GM23248 (cell line): Measurements from ENCODE around the gene TFCP2L1. TPM values are rescaled to one million over a fixed set of nuclear protein-coding genes. Genes with fewer than 3 reads are reported as not detected.
"Not testable (repeated sequence)": the region's sequence is repeated elsewhere in the genome, so short reads cannot be mapped to it uniquely, and the experiment has no call there.

Experiments used
- DNase-seq: peaks from one replicate; pipeline ENCODE4 v3.0.0-alpha.2; 2015
- H2AFZ ChIP-seq: fragments of 200-600 bp; sonication (generic); 2 replicates; pipeline ENCODE4 v1.6.1; 2016; ENCODE audit warnings: antibody characterized with exemption
- H3F3A ChIP-seq: fragments of 200-600 bp; sonication (generic); 2 replicates; pipeline ENCODE4 v1.6.1; 2016; ENCODE audit warnings: mild to moderate bottlenecking, antibody characterized with exemption, mixed run types; ENCODE audit not compliant: insufficient read depth
- H3K27ac ChIP-seq: fragments of 200-600 bp; sonication (generic); 2 replicates; pipeline ENCODE4 v1.5.1; 2016; ENCODE audit warnings: mild to moderate bottlenecking
- H3K27me3 ChIP-seq: fragments of 200-600 bp; sonication (generic); replicated peaks from 2 replicates; pipeline ENCODE4 v1.6.1; 2016; ENCODE audit warnings: mild to moderate bottlenecking; ENCODE audit not compliant: insufficient read depth
- H3K36me3 ChIP-seq: fragments of 200-600 bp; sonication (generic); 2 replicates; pipeline ENCODE4 v1.6.1; 2016; ENCODE audit warnings: low read depth, mild to moderate bottlenecking
- H3K4me1 ChIP-seq: fragments of 200-600 bp; sonication (generic); 2 replicates; pipeline ENCODE4 v1.6.1; 2016; ENCODE audit warnings: mild to moderate bottlenecking; ENCODE audit not compliant: insufficient read depth
- H3K4me2 ChIP-seq: fragments of 200-600 bp; sonication (generic); one replicate; pipeline ENCODE4 v1.6.1; 2016; ENCODE audit warnings: mild to moderate bottlenecking; ENCODE audit not compliant: unreplicated experiment
- H3K4me3 ChIP-seq: fragments of 200-600 bp; sonication (generic); 2 replicates; pipeline ENCODE4 v1.5.1; 2016; ENCODE audit warnings: mild to moderate bottlenecking
- H3K79me2 ChIP-seq: fragments of 200-600 bp; sonication (generic); 2 replicates; pipeline ENCODE4 v1.6.1; 2016; ENCODE audit warnings: mild to moderate bottlenecking; ENCODE audit not compliant: insufficient read depth
- H3K9ac ChIP-seq: fragments of 200-600 bp; sonication (generic); 2 replicates; pipeline ENCODE4 v1.6.1; 2016; ENCODE audit warnings: mild to moderate bottlenecking
- H3K9me2 ChIP-seq: fragments of 200-600 bp; sonication (generic); 2 replicates; pipeline ENCODE4 v1.6.1; 2016; ENCODE audit warnings: mixed run types, mild to moderate bottlenecking, moderate library complexity; ENCODE audit not compliant: insufficient read depth
- H3K9me3 ChIP-seq: fragments of 200-600 bp; sonication (generic); one replicate; pipeline ENCODE4 v1.6.1; 2017; ENCODE audit warnings: low read depth
- H4K20me1 ChIP-seq: fragments of 200-600 bp; sonication (generic); 2 replicates; pipeline ENCODE4 v1.6.0; 2016; ENCODE audit not compliant: insufficient read depth
- EZH2 ChIP-seq: fragments of 200-600 bp; sonication (generic); IDR thresholded peaks from 2 replicates; pipeline ENCODE4 v1.6.1; 2018; ENCODE audit warnings: antibody characterized with exemption, mild to moderate bottlenecking; ENCODE audit not compliant: insufficient read depth, poor library complexity, severe bottlenecking
- EZH2phosphoT487 ChIP-seq: fragments of 200-600 bp; sonication (generic); IDR thresholded peaks from 2 replicates; pipeline ENCODE4 v1.6.1; 2018; ENCODE audit warnings: antibody characterized with exemption, moderate library complexity, mild to moderate bottlenecking, low read depth; ENCODE audit not compliant: insufficient read depth
- WGBS, 2 experiments: methylation state at CpG; one replicate each; pipeline ENCODE4 v1.1.6; 2015 to 2017; ENCODE audit warnings: low lambda C conversion rate in 2 of 2, low coverage in 1 of 2; ENCODE audit errors: missing lambda C conversion rate in 2 of 2; 5-methylcytosine and 5-hydroxymethylcytosine counted together
- in situ Hi-C: fragments of 300-500 bp; cut with MboI; formaldehyde crosslinking; loops from 2 replicates; pipeline ENCODE4 v1.15.0; 2020
- polyA plus RNA-seq: library from polyadenylated mRNA; unstranded; fragments of >200 nt; fragmentation: Nextera tagmentation; extraction: Ambion mirVana; gene quantifications from 2 replicates; pipeline ENCODE4 v1.2.1, GENCODE V29; 2016
- total RNA-seq: library from RNA; depleted of rRNA; stranded (reverse); fragments of >200 nt; shearing (Covaris generic); gene quantifications from 2 replicates; pipeline ENCODE4 v1.2.3, GENCODE V29; 2014

The TFCP2L1 gene
- total and polyA plus RNA-seq, 2 experiments from 2014 or later = not detected

DNA sequence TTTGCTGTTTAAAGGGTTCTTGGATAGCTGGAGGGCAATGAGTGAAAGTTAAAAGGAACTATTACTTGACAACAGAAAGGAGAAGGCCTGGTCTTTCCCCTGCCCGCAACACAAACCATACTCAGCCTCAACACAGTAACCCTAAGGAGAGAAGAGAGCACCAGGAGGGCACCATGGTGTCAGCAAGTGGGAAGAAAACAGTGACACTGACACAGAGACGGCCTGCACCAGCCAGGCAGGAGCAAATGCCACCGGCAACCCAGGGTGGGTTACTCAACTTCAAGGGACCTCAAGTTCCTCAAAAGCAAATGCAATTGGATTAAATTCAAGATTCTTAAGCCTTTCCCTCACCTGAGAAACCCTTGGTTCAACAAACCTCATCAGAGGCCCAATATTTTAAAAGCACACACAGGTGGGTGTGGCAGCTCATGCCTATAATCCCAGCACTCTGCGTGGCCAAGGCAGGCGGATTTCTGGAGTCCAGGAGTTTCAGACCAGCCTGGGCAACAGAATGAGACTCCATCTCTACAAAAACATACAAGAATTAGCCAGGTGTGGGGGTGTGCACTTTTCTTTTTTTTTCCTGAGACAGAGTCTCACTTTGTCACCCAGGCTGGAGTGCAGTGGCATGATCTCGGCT lies 52.3 kb downstream of the TFCP2L1 start:
- no peaks in the 10 kb centered on the region for H3F3A ChIP-seq
- H3K9ac ChIP-seq = no peak overlapping the region
- H3K27me3 ChIP-seq = peaks cover 3% of the 10 kb centered on the region; the same call in 1 of the 2 replicates
- 71 to 72% methylated on average over 6 of the region's 6 CpGs for WGBS, 2 experiments
- no peaks in the 10 kb centered on the region for H3K9me3 ChIP-seq
- H2AFZ ChIP-seq = no peak overlapping the region
- in situ Hi-C loops = no loop called here
- H4K20me1 ChIP-seq = no peaks in the 10 kb centered on the region
- TF ChIP-seq EZH2 = no peak
- TF ChIP-seq EZH2phosphoT487 = no peak
- DNase-seq = no peak
- H3K27ac ChIP-seq = no peak overlapping the region
- no peaks in the 10 kb centered on the region for H3K79me2 ChIP-seq
- H3K36me3 ChIP-seq = no peaks in the 10 kb centered on the region
- H3K4me2 ChIP-seq = no peak overlapping the region
- H3K4me1 ChIP-seq = no peaks in the 10 kb centered on the region
- no peak overlapping the region for H3K4me3 ChIP-seq
- H3K9me2 ChIP-seq = no peaks in the 10 kb centered on the region

DNA sequence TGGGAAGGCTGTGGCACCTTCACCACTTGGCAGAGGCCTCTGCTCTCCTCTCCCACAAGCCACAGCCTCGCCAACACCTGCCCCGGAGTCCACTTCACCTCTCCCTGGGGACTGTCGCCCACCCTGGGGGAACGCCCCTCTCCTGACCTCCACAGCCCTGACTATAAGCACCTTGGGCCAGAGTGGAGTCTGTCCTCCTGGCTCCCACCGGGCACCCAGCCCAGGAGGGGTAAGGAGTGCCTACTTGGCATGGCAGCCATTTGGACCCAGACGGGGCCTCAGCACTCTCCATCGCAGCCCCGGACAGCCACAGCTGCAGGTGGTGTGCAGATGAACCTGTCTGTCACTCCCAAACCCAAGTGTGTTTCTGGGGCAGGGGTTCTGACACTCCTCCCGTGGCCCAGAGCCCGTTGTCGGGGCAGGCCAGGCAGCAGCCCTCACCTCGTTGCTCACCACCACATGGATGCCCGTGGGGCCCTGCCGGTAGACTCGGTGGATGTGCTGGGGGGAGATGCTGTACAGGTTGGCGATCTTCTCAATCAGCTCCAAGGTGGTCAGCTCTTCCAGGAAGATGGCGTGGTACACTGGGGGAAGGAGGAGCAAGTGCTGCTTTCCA lies 53.5 kb downstream of the TFCP2L1 start:
- in situ Hi-C loops = no loop called here
- TF ChIP-seq EZH2phosphoT487 = no peak
- no peak for TF ChIP-seq EZH2
- H3K36me3 ChIP-seq = no peaks in the 10 kb centered on the region

GRCh38 chr2:121228521-121228920 lies 56.5 kb downstream of the TFCP2L1 start:
- Histone ChIP-seq H3K79me2 (no peaks in the 10 kb centered on the region), H3K27ac (no peak overlapping the region), H3K9me3 (no peaks in the 10 kb centered on the region), H3K9ac (no peak overlapping the region), H3K9me2 (no peaks in the 10 kb centered on the region), H2AFZ (no peak overlapping the region), H3F3A (no peaks in the 10 kb centered on the region), H3K36me3 (no peaks in the 10 kb centered on the region), H3K27me3 (no peaks in the 10 kb centered on the region; the same call in 1 of the 2 replicates), H4K20me1 (no peaks in the 10 kb centered on the region), H3K4me1 (no peaks in the 10 kb centered on the region), H3K4me3 (no peak overlapping the region), H3K4me2 (no peak overlapping the region)
- TF ChIP-seq EZH2phosphoT487 (no peak), EZH2 (no peak)
- in situ Hi-C loops = no loop called here
- WGBS, 2 experiments = 60 to 61% methylated on average over 6 of the region's 6 CpGs
- DNase-seq = no peak

More for the DNA sequence above, 53.5 kb downstream of the TFCP2L1 start:
- H4K20me1 ChIP-seq = no peaks in the 10 kb centered on the region
- no peak overlapping the region for H3K9ac ChIP-seq
- H3K9me3 ChIP-seq = no peaks in the 10 kb centered on the region
- H2AFZ ChIP-seq = no peak overlapping the region
- WGBS, 2 experiments = 53% methylated on average over 17 of the region's 17 CpGs
- H3K4me1 ChIP-seq = no peaks in the 10 kb centered on the region
- no peaks in the 10 kb centered on the region for H3K9me2 ChIP-seq
- H3K79me2 ChIP-seq = no peaks in the 10 kb centered on the region
- no peak overlapping the region for H3K27ac ChIP-seq
- peaks cover 3% of the 10 kb centered on the region; the same call in 1 of the 2 replicates for H3K27me3 ChIP-seq
- no peak overlapping the region for H3K4me3 ChIP-seq
- no peak for DNase-seq
- no peak overlapping the region for H3K4me2 ChIP-seq
- H3F3A ChIP-seq = no peaks in the 10 kb centered on the region

DNA sequence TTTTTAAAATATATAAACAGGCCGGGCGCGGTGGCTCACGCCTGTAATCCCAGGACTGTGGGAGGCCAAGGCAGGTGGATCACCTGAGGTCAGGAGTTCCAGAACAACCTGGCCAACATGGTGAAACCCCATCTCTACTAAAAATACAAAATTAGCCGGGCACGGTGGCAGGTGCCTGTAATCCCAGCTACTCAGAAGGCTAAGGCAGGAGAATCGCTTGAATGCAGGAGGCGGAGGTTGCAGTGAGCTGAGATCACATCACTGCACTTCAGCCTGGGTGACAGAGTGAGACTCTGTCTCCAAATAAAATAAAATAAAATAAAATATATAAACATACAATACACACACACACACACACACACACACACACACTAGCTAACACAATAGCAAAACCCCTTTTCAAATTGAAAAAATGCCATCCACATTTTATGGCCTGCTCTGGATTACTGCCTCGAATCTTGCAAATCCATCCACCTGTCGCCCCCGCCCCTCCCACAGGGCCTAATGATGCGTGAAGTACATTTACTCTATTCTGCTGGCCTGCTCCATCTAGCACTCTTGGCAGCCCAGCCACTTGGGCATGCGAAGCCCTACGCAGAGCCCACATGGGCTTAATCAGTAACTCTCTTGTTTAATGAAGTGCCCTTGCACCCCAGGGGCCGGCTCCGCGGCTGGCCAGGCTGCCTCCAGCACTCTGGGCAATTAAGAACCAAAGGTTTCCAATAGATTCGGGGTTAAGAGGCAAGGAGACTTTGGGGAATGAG lies 57.4 kb downstream of the TFCP2L1 start:
- H3K9me2 ChIP-seq, DNase-seq, H3F3A ChIP-seq, H4K20me1 ChIP-seq, H2AFZ ChIP-seq, H3K9me3 ChIP-seq, H3K27me3 ChIP-seq, H3K79me2 ChIP-seq, H3K4me2 ChIP-seq, in situ Hi-C loops, H3K4me3 ChIP-seq, H3K27ac ChIP-seq, H3K9ac ChIP-seq, H3K4me1 ChIP-seq, H3K36me3 ChIP-seq: not testable (repeated sequence)
- WGBS, 2 experiments = 60 to 62% methylated on average over 18 of the region's 18 CpGs

DNA sequence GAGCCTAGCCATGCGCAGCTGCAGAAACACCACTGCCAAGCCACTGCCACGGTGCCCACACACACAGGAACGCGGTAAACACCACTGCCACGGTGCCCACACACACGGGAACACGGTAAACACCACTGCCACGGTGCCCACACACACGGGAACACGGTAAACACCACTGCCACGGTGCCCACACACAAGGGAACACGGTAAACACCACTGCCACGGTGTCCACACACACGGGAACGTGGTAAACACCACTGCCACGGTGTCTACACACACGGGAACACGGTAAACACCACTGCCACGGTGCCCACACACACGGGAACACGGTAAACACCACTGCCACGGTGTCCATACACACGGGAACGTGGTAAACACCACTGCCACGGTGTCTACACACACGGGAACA lies 59.3 kb downstream of the TFCP2L1 start:
- H3K9ac ChIP-seq, H2AFZ ChIP-seq, DNase-seq, H3K27ac ChIP-seq, in situ Hi-C loops, H3K4me1 ChIP-seq, H3K4me2 ChIP-seq, H3F3A ChIP-seq, H3K79me2 ChIP-seq, H3K4me3 ChIP-seq, H4K20me1 ChIP-seq, H3K9me2 ChIP-seq, H3K36me3 ChIP-seq, H3K27me3 ChIP-seq, H3K9me3 ChIP-seq: not testable (repeated sequence)
- 67 to 70% methylated on average over 15 to 26 of the region's 26 CpGs for WGBS, 2 experiments
